K562 (cell line): ENCODE data around the gene RECK. TPM values are rescaled to one million over a fixed set of nuclear protein-coding genes. Genes with fewer than 3 reads are reported as not detected.

Experiments used
- ATAC-seq: fragments of 200-7000 bp; cut with Tn5 transposase; 3 replicates; pipeline ENCODE4 v1.9.1; 2020; ENCODE audit warnings: moderate library complexity
- BruUV-seq: library from RNA; stranded (reverse); fragments of 400-500 nt; replicated peaks from 2 replicates; lab custom pipeline; 2021; lab: Mats Ljungman, UMichigan
- CTCF ChIA-PET: fragments of 300-600 bp; formaldehyde crosslinking; extraction: SDS; loops from one replicate; lab custom pipeline; 2021; ENCODE audit warnings: low intra/inter-chr PET ratio; lab: Yijun Ruan, JAX
- POLR2A ChIA-PET: fragments of 300-600, 350-650 bp; sonication (Branson Sonifier 250); formaldehyde crosslinking; extraction: SDS; loops from one replicate; lab custom pipeline; 2021; ENCODE audit warnings: antibody characterized with exemption, inconsistent platforms; lab: Yijun Ruan, JAX
- DNase-seq, 4 experiments: peaks; one replicate each; pipeline versions ENCODE4 v3.0.0 to v3.0.0-alpha.2; 2011 to 2018; ENCODE audit warnings: low spot score in 3 of 4, mixed read lengths in 3 of 4; ENCODE audit errors: extremely low read depth in 1 of 4
- FAIRE-seq: peaks from 2 replicates; lab custom pipeline; 2011; peaks lifted over from hg19 to GRCh38; lab: Jason Lieb, UNC
- H2AFZ ChIP-seq: 2 replicates; pipeline ENCODE4 v1.6.0; 2011; ENCODE audit warnings: low read depth, low read length, control low read depth, inconsistent platforms
- H3K27ac ChIP-seq: fragments of 200-600 bp; 3 replicates; pipeline ENCODE4 v1.8.0; 2011; ENCODE audit warnings: low read depth, mild to moderate bottlenecking, control low read depth, inconsistent platforms, low read length, moderate library complexity, mixed read lengths; ENCODE audit errors: extremely low read depth
- H3K27me3 ChIP-seq, 2 experiments: fragments of 300-600 bp in 1 of 2; 2 replicates in 1 of 2; 3 replicates in 1 of 2; pipeline versions ENCODE4 v1.6.0 to v1.8.0; 2011; ENCODE audit warnings: inconsistent platforms in 2 of 2, low read length in 2 of 2, mild to moderate bottlenecking in 1 of 2, mixed read lengths in 1 of 2, moderate library complexity in 1 of 2; ENCODE audit not compliant: control insufficient read depth in 2 of 2, insufficient read depth in 2 of 2
- H3K36me3 ChIP-seq: fragments of 300-600 bp; 3 replicates; pipeline ENCODE4 v1.8.0; 2011; ENCODE audit warnings: mild to moderate bottlenecking, low read length, inconsistent platforms; ENCODE audit not compliant: control insufficient read depth, insufficient read depth
- H3K4me1 ChIP-seq, 2 experiments: fragments of 200-600 bp in 1 of 2; replicated peaks in 1 of 2; 2 replicates in 1 of 2; 3 replicates in 1 of 2; pipeline versions ENCODE4 v1.5.1 to v1.8.0; 2011; ENCODE audit warnings: inconsistent platforms in 2 of 2, low read length in 2 of 2, mild to moderate bottlenecking in 1 of 2, mixed read lengths in 1 of 2, moderate library complexity in 1 of 2; ENCODE audit not compliant: control insufficient read depth in 2 of 2, insufficient read depth in 2 of 2
- H3K4me2 ChIP-seq: 2 replicates; pipeline ENCODE4 v1.6.1; 2011; ENCODE audit warnings: low read length, control low read depth, inconsistent platforms, mixed read lengths; ENCODE audit not compliant: insufficient read depth
- H3K4me3 ChIP-seq: fragments of 200-600 bp; sonication (generic), shearing (Covaris generic); 2 replicates; pipeline ENCODE4 v1.5.1; 2016; ENCODE audit warnings: control low read depth, inconsistent platforms
- H3K79me2 ChIP-seq: fragments of 200-600 bp; 3 replicates; pipeline ENCODE4 v1.8.0; 2011; ENCODE audit warnings: low read length, inconsistent platforms; ENCODE audit not compliant: control insufficient read depth, insufficient read depth
- H3K9ac ChIP-seq, 2 experiments: 2 replicates each; pipeline versions ENCODE4 v1.6.0 to v1.6.1; 2011; ENCODE audit warnings: low read depth in 2 of 2, low read length in 2 of 2, control low read depth in 1 of 2, inconsistent platforms in 1 of 2, mild to moderate bottlenecking in 1 of 2, mixed read lengths in 1 of 2; ENCODE audit not compliant: insufficient read depth in 1 of 2
- H3K9me1 ChIP-seq: one replicate; pipeline ENCODE4 v1.6.0; 2011; ENCODE audit warnings: inconsistent platforms, mild to moderate bottlenecking, low read length, moderate library complexity; ENCODE audit not compliant: control insufficient read depth, insufficient read depth
- H3K9me3 ChIP-seq: replicated peaks from 2 replicates; pipeline ENCODE4 v1.5.1; 2011; ENCODE audit warnings: low read depth, low read length, inconsistent platforms; ENCODE audit not compliant: control insufficient read depth, insufficient read depth
- H4K20me1 ChIP-seq: replicated peaks from 2 replicates; pipeline ENCODE4 v1.6.1; 2011; ENCODE audit warnings: low read length, inconsistent platforms, mixed read lengths; ENCODE audit not compliant: control insufficient read depth, insufficient read depth
- ARID1B ChIP-seq: fragments of 450-650 bp; IDR thresholded peaks from 2 replicates; pipeline ENCODE4 v1.6.1; 2016; ENCODE audit warnings: antibody characterized with exemption, mild to moderate bottlenecking, inconsistent platforms
- CCNT2 ChIP-seq: IDR thresholded peaks from 2 replicates; pipeline ENCODE4 v1.6.1; 2011; ENCODE audit warnings: borderline replicate concordance, low read depth, mild to moderate bottlenecking, moderate library complexity, mixed read lengths, low read length; ENCODE audit not compliant: insufficient read length; ENCODE audit errors: extremely low read depth
- IRF2 ChIP-seq: sonication (generic); formaldehyde crosslinking; IDR thresholded peaks from 2 replicates; pipeline ENCODE4 v1.8.1; 2022; ENCODE audit warnings: mild to moderate bottlenecking, missing genetic modification reagents
- KDM5B ChIP-seq: fragments of 200-600 bp; sonication (generic); IDR thresholded peaks from 2 replicates; pipeline ENCODE4 v1.6.1; 2012; ENCODE audit warnings: low read depth, mild to moderate bottlenecking, moderate library complexity, low read length, control low read depth, inconsistent platforms; ENCODE audit not compliant: insufficient replicate concordance
- MAFF ChIP-seq: IDR thresholded peaks from 2 replicates; pipeline ENCODE4 v1.6.1; 2012; ENCODE audit warnings: low read length, improper control_type of control experiment
- MTF1 ChIP-seq: fragments of 250-450 bp; sonication (Bioruptor Pico); IDR thresholded peaks from 2 replicates; pipeline ENCODE4 v1.9.0; 2021; ENCODE audit warnings: moderate library complexity, mild to moderate bottlenecking, inconsistent platforms, borderline replicate concordance
- NCOR1 ChIP-seq: fragments of 450-650 bp; IDR thresholded peaks from 2 replicates; pipeline ENCODE4 v1.6.1; 2016; ENCODE audit warnings: mild to moderate bottlenecking, moderate library complexity
- NFE2 ChIP-seq: IDR thresholded peaks from 2 replicates; pipeline ENCODE4 v1.6.1; 2014; ENCODE audit warnings: antibody characterized with exemption, low read depth
- NFE2L1 ChIP-seq: fragments of 450-650 bp; IDR thresholded peaks from 2 replicates; pipeline ENCODE4 v1.6.1; 2016; ENCODE audit warnings: missing genetic modification characterization, low read depth, mild to moderate bottlenecking, missing compliant biosample characterization, moderate library complexity, borderline replicate concordance
- SREBF1 ChIP-seq: fragments of 150-350 bp; IDR thresholded peaks from 2 replicates; pipeline ENCODE4 v1.6.1; 2014; ENCODE audit warnings: antibody characterized with exemption, low read depth, low read length, borderline replicate concordance
- ZNF174 ChIP-seq: fragments of 250-450 bp; sonication (Bioruptor Pico); IDR thresholded peaks from 2 replicates; pipeline ENCODE4 v1.4.0; 2020; ENCODE audit warnings: mild to moderate bottlenecking
- WGBS: fragments of 100-300 bp; shearing (Covaris generic); methylation state at CpG from one replicate; pipeline ENCODE4 v1.1.6; 2016; ENCODE audit warnings: low coverage, mixed read lengths; ENCODE audit not compliant: insufficient coverage; ENCODE audit errors: missing lambda C conversion rate; 5-methylcytosine and 5-hydroxymethylcytosine counted together
- in situ Hi-C: fragments of 300-500 bp; cut with MboI; formaldehyde crosslinking; loops from 4 replicates; pipeline ENCODE4 v1.15.0; 2018; ENCODE audit warnings: inconsistent platforms, mixed read lengths
- intact Hi-C: fragments of 100-400 bp; cut with micrococcal nuclease; formaldehyde crosslinking; loops from 2 replicates; pipeline ENCODE4 v1.14.2; 2022
- polyA plus RNA-seq, 8 experiments: library from polyadenylated mRNA; depleted of rRNA in 4 of 8; stranded (reverse) in 5 of 8; unstranded in 3 of 8; fragments of >200 nt; fragmentation: Nextera tagmentation in 2 of 8; fragmentation: Illumina TruSeq in 1 of 8; extraction: Ambion mirVana in 2 of 8; extraction: Trizol in 1 of 8; gene quantifications; 2 replicates each; pipeline versions ENCODE4 v1.2.1 to v1.2.3, GENCODE V29; 2011 to 2014; ENCODE audit warnings: inconsistent platforms in 1 of 8, missing spikeins in 1 of 8
- total RNA-seq, 7 experiments: library from RNA; depleted of rRNA in 6 of 7; stranded (reverse); fragments of >200 nt in 6 of 7; fragmentation: Illumina TruSeq in 2 of 7; extraction: Trizol in 2 of 7; gene quantifications; 2 replicates each; pipeline versions ENCODE4 v1.2.1 to v1.2.3, GENCODE V29; 2011 to 2021; ENCODE audit warnings: low replicate concordance in 1 of 7
- TF ChIP-seq, protein P1 (sequence below): sonication (generic); formaldehyde crosslinking; IDR thresholded peaks from 2 replicates; pipeline ENCODE4 v1.8.0; 2022; ENCODE audit warnings: mild to moderate bottlenecking, low read depth, missing genetic modification reagents
- TF ChIP-seq, protein P2 (sequence below): fragments of 450-650 bp; IDR thresholded peaks from 2 replicates; pipeline ENCODE4 v1.6.1; 2016; ENCODE audit warnings: low read depth, mild to moderate bottlenecking, moderate library complexity
- TF ChIP-seq, protein P3 (sequence below): sonication (generic); formaldehyde crosslinking; IDR thresholded peaks from 2 replicates; pipeline ENCODE4 v1.8.1; 2022; ENCODE audit warnings: missing genetic modification reagents
- TF ChIP-seq, protein P4 (sequence below), 2 experiments: IDR thresholded peaks in 1 of 2; conservative IDR thresholded peaks in 1 of 2; 2 replicates each; pipeline ENCODE4 v1.6.1; 2016; ENCODE audit warnings: low read depth in 2 of 2, mild to moderate bottlenecking in 1 of 2, missing compliant biosample characterization in 1 of 2, missing genetic modification characterization in 1 of 2, moderate library complexity in 1 of 2

The RECK gene
- total and polyA plus RNA-seq, 9 of the 15 experiments (the other 6 are each of a cell fraction or from before 2014, with no cell fraction given) = 0.04 to 0.36 (median 0.16) TPM

DNA sequence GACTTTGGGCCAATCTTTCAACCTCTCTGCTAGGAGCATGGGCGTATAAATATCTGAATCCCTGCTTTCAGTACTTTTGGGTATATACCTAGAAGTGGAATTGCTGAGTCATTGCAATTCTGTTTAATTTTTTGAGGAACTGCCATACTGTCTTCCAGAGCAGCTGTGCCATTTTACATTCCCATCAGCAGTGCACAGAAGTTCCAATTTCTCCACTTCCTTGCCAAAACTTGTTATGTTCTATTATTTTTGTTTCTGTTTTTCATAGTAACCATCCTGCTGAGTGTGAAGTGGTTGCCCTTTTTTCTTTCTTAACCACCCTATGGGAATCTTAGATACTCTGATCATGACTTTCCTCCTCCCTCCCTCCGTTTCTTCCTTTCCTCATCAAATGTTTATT is 121.4 kb downstream of the RECK start:
- H3K9me3 ChIP-seq = 0 out of 2 replicates have a peak, but pooled peaks cover 1% of the 10 kb centered on the region
- ATAC-seq (no peak; the same call in 2 of the 3 replicates), DNase-seq (no peak), FAIRE-seq (no peak)
- WGBS = 53% methylated on average over 2 of the region's 2 CpGs
- intact Hi-C loops (no loop called here), in situ Hi-C loops (no loop called here)
- no peak overlapping the region for H2AFZ ChIP-seq
- ChIA-PET POLR2A (no interaction called here), CTCF (no interaction called here)
- peak overlapping the region; percentile 26; the same call in 1 of the 3 replicates for H3K27ac ChIP-seq
- H3K9ac ChIP-seq = no peak overlapping the region
- H3K27me3 ChIP-seq = no peaks in the 10 kb centered on the region
- no peak overlapping the region for H3K4me2 ChIP-seq
- no peaks in the 10 kb centered on the region for H3K79me2 ChIP-seq
- no peaks in the 10 kb centered on the region for H3K9me1 ChIP-seq
- H3K36me3 ChIP-seq = no peaks in the 10 kb centered on the region
- no peak overlapping the region for H3K4me3 ChIP-seq
- no TSS peak for BruUV-seq
- no peaks in the 10 kb centered on the region for H4K20me1 ChIP-seq
- H3K4me1 ChIP-seq = peaks cover 2 to 3% of the 10 kb centered on the region in 2 experiments; a peak in 4 of 5 replicates
- TF ChIP-seq ZNF174 (CRISPR knock-in tag) = no peak
- TF ChIP-seq IRF2 (CRISPR knock-in tag) = no peak
- no peak for TF ChIP-seq SREBF1
- TF ChIP-seq MAFF = peak; percentile 93
- TF ChIP-seq CCNT2 = no peak
- no peak for TF ChIP-seq MTF1 (CRISPR knock-in tag)
- peak; percentile 72; the same call in 1 of the 2 replicates for TF ChIP-seq NFE2L1 (tag)
- TF ChIP-seq NCOR1 = no peak
- TF ChIP-seq, protein P1, sequence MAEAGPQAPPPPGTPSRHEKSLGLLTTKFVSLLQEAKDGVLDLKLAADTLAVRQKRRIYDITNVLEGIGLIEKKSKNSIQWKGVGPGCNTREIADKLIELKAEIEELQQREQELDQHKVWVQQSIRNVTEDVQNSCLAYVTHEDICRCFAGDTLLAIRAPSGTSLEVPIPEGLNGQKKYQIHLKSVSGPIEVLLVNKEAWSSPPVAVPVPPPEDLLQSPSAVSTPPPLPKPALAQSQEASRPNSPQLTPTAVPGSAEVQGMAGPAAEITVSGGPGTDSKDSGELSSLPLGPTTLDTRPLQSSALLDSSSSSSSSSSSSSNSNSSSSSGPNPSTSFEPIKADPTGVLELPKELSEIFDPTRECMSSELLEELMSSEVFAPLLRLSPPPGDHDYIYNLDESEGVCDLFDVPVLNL = no peak
- TF ChIP-seq NFE2 = peak; percentile 86
- TF ChIP-seq ARID1B = 0 out of 2 replicates have a peak, but pooled peaks have one; percentile 22
- TF ChIP-seq, protein P2, sequence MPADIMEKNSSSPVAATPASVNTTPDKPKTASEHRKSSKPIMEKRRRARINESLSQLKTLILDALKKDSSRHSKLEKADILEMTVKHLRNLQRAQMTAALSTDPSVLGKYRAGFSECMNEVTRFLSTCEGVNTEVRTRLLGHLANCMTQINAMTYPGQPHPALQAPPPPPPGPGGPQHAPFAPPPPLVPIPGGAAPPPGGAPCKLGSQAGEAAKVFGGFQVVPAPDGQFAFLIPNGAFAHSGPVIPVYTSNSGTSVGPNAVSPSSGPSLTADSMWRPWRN = no peak
- TF ChIP-seq, protein P3, sequence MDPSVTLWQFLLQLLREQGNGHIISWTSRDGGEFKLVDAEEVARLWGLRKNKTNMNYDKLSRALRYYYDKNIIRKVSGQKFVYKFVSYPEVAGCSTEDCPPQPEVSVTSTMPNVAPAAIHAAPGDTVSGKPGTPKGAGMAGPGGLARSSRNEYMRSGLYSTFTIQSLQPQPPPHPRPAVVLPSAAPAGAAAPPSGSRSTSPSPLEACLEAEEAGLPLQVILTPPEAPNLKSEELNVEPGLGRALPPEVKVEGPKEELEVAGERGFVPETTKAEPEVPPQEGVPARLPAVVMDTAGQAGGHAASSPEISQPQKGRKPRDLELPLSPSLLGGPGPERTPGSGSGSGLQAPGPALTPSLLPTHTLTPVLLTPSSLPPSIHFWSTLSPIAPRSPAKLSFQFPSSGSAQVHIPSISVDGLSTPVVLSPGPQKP = no peak
- TF ChIP-seq, protein P4, sequence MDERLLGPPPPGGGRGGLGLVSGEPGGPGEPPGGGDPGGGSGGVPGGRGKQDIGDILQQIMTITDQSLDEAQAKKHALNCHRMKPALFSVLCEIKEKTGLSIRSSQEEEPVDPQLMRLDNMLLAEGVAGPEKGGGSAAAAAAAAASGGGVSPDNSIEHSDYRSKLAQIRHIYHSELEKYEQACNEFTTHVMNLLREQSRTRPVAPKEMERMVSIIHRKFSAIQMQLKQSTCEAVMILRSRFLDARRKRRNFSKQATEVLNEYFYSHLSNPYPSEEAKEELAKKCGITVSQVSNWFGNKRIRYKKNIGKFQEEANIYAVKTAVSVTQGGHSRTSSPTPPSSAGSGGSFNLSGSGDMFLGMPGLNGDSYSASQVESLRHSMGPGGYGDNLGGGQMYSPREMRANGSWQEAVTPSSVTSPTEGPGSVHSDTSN (CRISPR knock-in tag; IDR thresholded peaks at IDR 0.05; ENCODE audit: low read depth) = no peak
- TF ChIP-seq, protein P4 (tag; conservative IDR thresholded peaks at IDR 0.05; ENCODE audit: low read depth) = no peak
- TF ChIP-seq KDM5B = no peak
